BLaER1 (cell line): ENCODE results near the gene RTF2.

Source experiments
- H3K27ac ChIP-seq: shearing (Covaris generic); formaldehyde crosslinking; 2 replicates; pipeline ENCODE4 v1.8.1; 2022
- H3K27me3 ChIP-seq: shearing (Covaris generic); formaldehyde crosslinking; 2 replicates; pipeline ENCODE4 v1.8.1; 2022
- H3K36me3 ChIP-seq: shearing (Covaris generic); formaldehyde crosslinking; 2 replicates; pipeline ENCODE4 v1.8.1; 2022
- H3K4me1 ChIP-seq: shearing (Covaris generic); formaldehyde crosslinking; 2 replicates; pipeline ENCODE4 v1.8.1; 2022
- H3K4me2 ChIP-seq: shearing (Covaris generic); formaldehyde crosslinking; 2 replicates; pipeline ENCODE4 v1.8.1; 2022
- H3K4me3 ChIP-seq: shearing (Covaris generic); formaldehyde crosslinking; 2 replicates; pipeline ENCODE4 v1.8.1; 2022
- H3K9ac ChIP-seq: shearing (Covaris generic); formaldehyde crosslinking; 2 replicates; pipeline ENCODE4 v1.8.1; 2022
- H3K9me3 ChIP-seq: shearing (Covaris generic); formaldehyde crosslinking; 2 replicates; pipeline ENCODE4 v1.8.1; 2022
- H4K20me1 ChIP-seq: shearing (Covaris generic); formaldehyde crosslinking; 2 replicates; pipeline ENCODE4 v1.8.1; 2022
- Cebpa-rat ChIP-seq: shearing (Covaris generic); IDR thresholded peaks from 2 replicates; pipeline ENCODE4 v1.8.1; 2022

Gene RTF2

DNA sequence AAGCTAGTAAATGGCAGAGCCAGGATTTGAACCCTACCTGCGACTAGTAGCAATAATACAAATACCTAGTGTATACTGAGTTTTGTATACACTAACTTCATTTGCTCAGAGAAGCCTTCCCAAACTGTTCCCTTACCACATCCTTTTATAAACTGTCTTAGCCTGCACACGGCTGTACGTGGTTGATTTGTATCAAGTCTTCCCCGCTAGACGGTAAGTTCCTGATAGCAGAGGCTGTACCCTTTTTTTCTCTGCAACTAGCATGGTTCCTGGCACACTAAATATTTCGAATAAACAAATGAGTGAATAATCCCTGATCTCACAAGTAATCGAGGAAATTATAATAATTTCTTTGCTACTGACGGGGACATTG lies 636 bp downstream of the RTF2 start:
- TF ChIP-seq Cebpa-rat: no peak
- Histone ChIP-seq H3K4me1 (peaks cover 44% of the 10 kb centered on the region), H4K20me1 (peaks cover 29% of the 10 kb centered on the region; the same call in 1 of the 2 replicates), H3K9me3 (no peaks in the 10 kb centered on the region), H3K27me3 (no peaks in the 10 kb centered on the region), H3K4me3 (peak overlapping the region; percentile 90), H3K27ac (peak overlapping the region; percentile 91), H3K4me2 (peak overlapping the region; percentile 94), H3K9ac (peak overlapping the region; percentile 90), H3K36me3 (peaks cover 27% of the 10 kb centered on the region)

DNA sequence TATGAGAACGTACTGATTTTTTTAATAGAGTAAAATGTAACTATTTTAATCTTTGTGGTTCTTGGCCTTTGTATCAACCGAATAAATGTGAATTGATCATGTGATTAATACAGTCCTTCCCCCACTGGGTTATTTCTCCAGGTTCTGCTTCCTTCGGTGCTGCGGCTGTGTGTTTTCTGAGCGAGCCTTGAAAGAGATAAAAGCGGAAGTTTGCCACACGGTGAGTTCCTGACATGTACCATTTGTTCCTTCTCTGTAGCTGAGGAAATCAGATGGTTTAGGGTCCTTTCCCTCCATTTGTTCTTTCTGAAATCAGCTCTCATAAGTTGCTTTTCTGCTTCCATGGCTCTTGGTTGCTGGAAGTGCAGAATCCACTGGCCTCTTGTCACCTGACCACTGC lies 15.5 kb downstream of the RTF2 start:
- Histone ChIP-seq H3K9ac (no peak overlapping the region), H3K36me3 (peaks cover 95% of the 10 kb centered on the region)

GRCh38 chr20:56487216-56487615 lies 18.8 kb downstream of the RTF2 start:
- TF ChIP-seq Cebpa-rat: no peak
- Histone ChIP-seq H3K4me1 (peaks cover 17% of the 10 kb centered on the region), H3K27ac (no peak overlapping the region), H3K4me3 (no peak overlapping the region), H3K4me2 (no peak overlapping the region), H3K27me3 (no peaks in the 10 kb centered on the region), H3K9ac (no peak overlapping the region), H3K9me3 (no peaks in the 10 kb centered on the region), H3K36me3 (peaks cover 95% of the 10 kb centered on the region), H4K20me1 (peaks cover 62% of the 10 kb centered on the region)

More for the DNA sequence above, 15.5 kb downstream of the RTF2 start:
- Histone ChIP-seq H3K27ac (0 out of 2 replicates have a peak overlapping the region, but pooled peaks have one; percentile 38), H4K20me1 (peaks cover 42% of the 10 kb centered on the region; the same call in 1 of the 2 replicates), H3K4me1 (peaks cover 17% of the 10 kb centered on the region), H3K4me3 (no peak overlapping the region), H3K27me3 (no peaks in the 10 kb centered on the region), H3K9me3 (no peaks in the 10 kb centered on the region), H3K4me2 (peak overlapping the region; percentile 52)
- no peak for TF ChIP-seq Cebpa-rat

DNA sequence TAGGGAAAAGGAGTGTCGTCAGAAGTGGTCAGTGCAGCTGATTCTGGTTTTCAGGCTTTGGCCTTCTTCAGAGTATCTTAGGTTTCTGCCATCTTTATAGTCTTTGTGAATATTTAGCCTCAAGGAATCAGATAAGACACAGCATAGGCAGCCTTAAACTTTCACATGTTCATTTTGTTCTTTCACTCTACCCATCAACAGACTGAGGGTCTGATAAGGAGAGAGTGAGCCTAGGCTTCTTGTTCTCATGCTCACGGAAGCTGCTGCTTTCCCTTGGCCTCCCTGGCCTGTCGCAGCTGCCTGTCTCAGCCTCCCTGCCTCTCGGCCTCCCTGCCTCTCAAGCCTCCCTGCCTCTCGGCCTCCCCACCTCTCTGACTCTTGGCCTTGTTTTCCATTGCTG lies 20.1 kb downstream of the RTF2 start:
- peaks cover 73% of the 10 kb centered on the region for H4K20me1 ChIP-seq
- no peak overlapping the region for H3K4me2 ChIP-seq
- H3K4me1 ChIP-seq: peaks cover 10% of the 10 kb centered on the region
- peaks cover 96% of the 10 kb centered on the region for H3K36me3 ChIP-seq
- no peak overlapping the region for H3K9ac ChIP-seq
- no peaks in the 10 kb centered on the region for H3K9me3 ChIP-seq
- no peak overlapping the region for H3K27ac ChIP-seq
- TF ChIP-seq Cebpa-rat: no peak
- H3K27me3 ChIP-seq: no peaks in the 10 kb centered on the region
- H3K4me3 ChIP-seq: no peak overlapping the region

DNA sequence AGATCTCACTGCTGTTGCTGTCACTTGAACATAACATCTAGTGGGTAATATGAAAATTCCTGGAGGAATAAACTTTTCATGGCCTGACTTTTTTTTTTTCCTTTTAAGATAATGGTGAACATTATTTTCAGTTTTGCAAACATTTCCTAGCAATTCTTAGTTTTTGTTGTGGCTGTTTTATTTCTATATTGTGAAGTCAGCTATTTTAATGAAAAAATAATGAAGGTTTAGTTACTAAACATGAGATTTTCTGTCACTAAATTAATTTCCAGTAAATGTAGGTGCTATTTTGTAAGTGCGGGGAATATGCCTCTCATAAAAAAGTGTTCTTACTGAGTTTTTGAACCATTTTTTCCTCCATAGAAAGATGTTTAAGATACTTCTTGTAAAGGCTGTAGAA lies 32.7 kb downstream of the RTF2 start:
- no peak overlapping the region for H3K4me2 ChIP-seq
- H3K27me3 ChIP-seq: no peaks in the 10 kb centered on the region
- no peak overlapping the region for H3K9ac ChIP-seq
- H3K27ac ChIP-seq: no peak overlapping the region
- peaks cover 12% of the 10 kb centered on the region; the same call in 1 of the 2 replicates for H4K20me1 ChIP-seq
- peaks cover 4% of the 10 kb centered on the region; the same call in 1 of the 2 replicates for H3K4me1 ChIP-seq
- no peak for TF ChIP-seq Cebpa-rat
- peaks cover 6% of the 10 kb centered on the region; the same call in 1 of the 2 replicates for H3K9me3 ChIP-seq
- H3K36me3 ChIP-seq: peaks cover 65% of the 10 kb centered on the region
- H3K4me3 ChIP-seq: no peak overlapping the region

GRCh38 chr20:56503916-56504315 lies 35.5 kb downstream of the RTF2 start:
- no peak for TF ChIP-seq Cebpa-rat
- no peaks in the 10 kb centered on the region for H3K27me3 ChIP-seq

DNA sequence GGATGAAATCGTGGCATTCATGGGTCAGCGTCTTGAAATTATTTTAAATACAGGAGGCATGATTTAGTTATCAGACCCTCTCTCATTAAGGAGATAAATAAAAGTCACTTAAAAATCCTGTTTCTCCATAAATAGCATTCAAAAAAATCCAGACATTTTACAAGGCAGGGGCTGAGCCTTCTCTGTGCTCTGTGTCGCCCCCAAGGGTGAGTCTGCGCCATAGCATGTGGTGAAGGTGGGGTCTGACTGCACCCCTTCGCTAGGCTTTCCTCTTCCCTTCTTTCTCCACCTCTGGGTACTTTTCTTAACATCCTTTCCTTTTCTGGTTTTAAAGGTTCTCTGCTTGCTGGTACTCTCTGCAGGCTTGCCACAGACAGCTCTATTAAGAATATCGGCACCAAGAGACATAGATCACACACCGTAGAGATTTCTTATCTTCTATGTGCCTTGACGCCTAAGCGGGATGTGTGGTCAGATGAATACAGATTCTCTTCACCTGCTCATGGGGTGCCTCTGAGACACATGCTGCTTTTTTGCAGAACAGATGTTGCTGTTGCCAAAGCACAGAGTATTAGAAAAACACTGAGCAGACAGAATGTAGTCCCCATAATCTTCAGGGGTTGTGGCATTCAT lies 36.1 kb downstream of the RTF2 start:
- Histone ChIP-seq H3K4me2 (no peak overlapping the region), H3K9ac (no peak overlapping the region), H3K9me3 (no peaks in the 10 kb centered on the region), H3K36me3 (peaks cover 54% of the 10 kb centered on the region), H3K27ac (no peak overlapping the region), H4K20me1 (peaks cover 24% of the 10 kb centered on the region), H3K4me1 (peaks cover 4% of the 10 kb centered on the region; the same call in 1 of the 2 replicates), H3K27me3 (no peaks in the 10 kb centered on the region), H3K4me3 (no peak overlapping the region)
- TF ChIP-seq Cebpa-rat: no peak

More at GRCh38 chr20:56503916-56504315, 35.5 kb downstream of the RTF2 start:
- Histone ChIP-seq H3K27ac (no peak overlapping the region), H4K20me1 (peaks cover 19% of the 10 kb centered on the region), H3K4me2 (no peak overlapping the region), H3K36me3 (peaks cover 54% of the 10 kb centered on the region), H3K9ac (no peak overlapping the region), H3K9me3 (no peaks in the 10 kb centered on the region), H3K4me3 (no peak overlapping the region), H3K4me1 (peaks cover 4% of the 10 kb centered on the region; the same call in 1 of the 2 replicates)

GRCh38 chr20:56506103-56506502 lies 37.7 kb downstream of the RTF2 start:
- TF ChIP-seq Cebpa-rat: no peak

GRCh38 chr20:56511926-56512325 lies 43.5 kb downstream of the RTF2 start:
- H4K20me1 ChIP-seq: peaks cover 25% of the 10 kb centered on the region
- H3K36me3 ChIP-seq: peaks cover 67% of the 10 kb centered on the region
- no peak overlapping the region for H3K4me2 ChIP-seq
- no peak overlapping the region for H3K27ac ChIP-seq
- no peak overlapping the region for H3K4me3 ChIP-seq
- no peaks in the 10 kb centered on the region for H3K9me3 ChIP-seq
- TF ChIP-seq Cebpa-rat: no peak
- no peak overlapping the region for H3K9ac ChIP-seq
- no peaks in the 10 kb centered on the region for H3K4me1 ChIP-seq
- no peaks in the 10 kb centered on the region for H3K27me3 ChIP-seq

More at GRCh38 chr20:56506103-56506502, 37.7 kb downstream of the RTF2 start:
- no peaks in the 10 kb centered on the region for H3K4me1 ChIP-seq
- no peak overlapping the region for H3K9ac ChIP-seq
- H3K27ac ChIP-seq: no peak overlapping the region
- H3K27me3 ChIP-seq: no peaks in the 10 kb centered on the region
- H3K9me3 ChIP-seq: no peaks in the 10 kb centered on the region
- peaks cover 45% of the 10 kb centered on the region for H3K36me3 ChIP-seq
- no peak overlapping the region for H3K4me2 ChIP-seq
- H3K4me3 ChIP-seq: no peak overlapping the region
- H4K20me1 ChIP-seq: peaks cover 30% of the 10 kb centered on the region

DNA sequence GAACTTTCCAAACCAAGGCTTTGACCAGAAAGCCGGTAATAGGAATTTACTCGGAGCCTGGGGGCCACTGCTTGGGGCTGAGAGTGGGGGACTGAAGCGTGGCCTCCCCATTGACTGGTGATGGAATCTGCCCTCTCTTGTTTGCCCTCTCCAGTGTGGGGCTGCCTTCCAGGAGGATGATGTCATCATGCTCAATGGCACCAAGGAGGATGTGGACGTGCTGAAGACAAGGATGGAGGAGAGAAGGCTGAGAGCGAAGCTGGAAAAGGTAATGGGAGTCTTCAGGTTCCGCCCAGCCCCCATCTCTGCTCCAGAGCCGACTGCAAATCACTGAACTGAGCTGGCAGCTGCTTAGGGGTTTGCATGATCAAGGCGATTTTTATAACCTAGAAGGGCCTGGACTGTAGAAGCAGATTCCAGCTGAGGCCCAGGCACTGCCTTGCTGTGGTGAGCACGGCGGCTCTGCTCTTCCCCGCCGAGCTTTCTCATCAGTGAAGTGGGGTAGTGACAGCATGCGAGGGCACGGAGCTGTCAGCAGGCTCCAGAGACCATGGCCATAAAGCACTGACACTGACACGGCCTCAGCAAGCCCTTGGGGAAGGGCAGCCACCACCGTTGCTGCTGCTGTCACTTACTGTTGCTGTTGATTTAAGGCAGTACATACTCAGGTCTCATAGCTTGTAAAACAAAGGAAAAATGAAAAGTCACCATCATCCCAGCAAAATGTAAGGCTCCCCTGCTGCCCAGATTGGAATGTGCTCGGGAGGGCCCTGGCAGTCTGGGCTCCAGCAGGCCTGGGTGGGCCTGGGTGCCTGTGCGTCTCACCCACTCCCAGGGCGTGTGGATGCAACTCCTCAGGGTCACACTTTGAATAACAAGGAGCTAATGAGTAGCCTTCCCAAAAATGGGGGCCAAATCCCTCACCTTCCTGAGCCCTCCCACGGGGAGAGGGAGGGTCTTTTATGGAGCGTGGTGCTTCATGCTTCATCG lies 45.0 kb downstream of the RTF2 start:
- TF ChIP-seq Cebpa-rat: no peak
- H3K9me3 ChIP-seq: peaks cover 9% of the 10 kb centered on the region
- no peaks in the 10 kb centered on the region for H3K27me3 ChIP-seq
- H3K4me2 ChIP-seq: no peak overlapping the region
- no peak overlapping the region for H3K4me3 ChIP-seq
- H3K9ac ChIP-seq: no peak overlapping the region
- H3K4me1 ChIP-seq: no peaks in the 10 kb centered on the region
- H4K20me1 ChIP-seq: peaks cover 19% of the 10 kb centered on the region; the same call in 1 of the 2 replicates
- no peak overlapping the region for H3K27ac ChIP-seq
- peaks cover 72% of the 10 kb centered on the region for H3K36me3 ChIP-seq
